CD1c-positive myeloid dendritic cell (primary cell): ENCODE data around the gene HS3ST4.

Experiments
- DNase-seq: peaks from one replicate; pipeline ENCODE4 v3.0.0-alpha.2; 2016; ENCODE audit errors: extremely low spot score

Gene HS3ST4

DNA sequence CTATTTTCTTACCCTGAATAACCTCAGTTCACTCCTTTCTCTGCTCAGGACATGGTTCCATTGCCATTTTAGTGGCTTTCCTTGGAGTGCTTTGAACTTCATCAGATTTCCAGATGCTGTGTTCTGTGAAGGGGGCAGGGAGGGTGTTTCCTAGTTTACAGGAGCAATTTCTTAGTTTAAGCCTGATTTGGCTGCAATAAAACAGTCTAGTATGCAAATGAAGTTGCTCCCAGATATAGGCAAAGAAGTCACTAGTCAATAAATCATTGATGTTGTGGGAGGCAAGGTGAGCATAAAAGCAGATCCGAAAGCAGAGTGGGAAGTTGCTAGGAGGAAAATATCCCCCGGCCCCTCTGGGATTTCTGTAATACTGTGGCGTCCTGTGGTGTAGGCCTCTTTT, 202.3 kb downstream of the HS3ST4 start:
- no peak for DNase-seq

DNA sequence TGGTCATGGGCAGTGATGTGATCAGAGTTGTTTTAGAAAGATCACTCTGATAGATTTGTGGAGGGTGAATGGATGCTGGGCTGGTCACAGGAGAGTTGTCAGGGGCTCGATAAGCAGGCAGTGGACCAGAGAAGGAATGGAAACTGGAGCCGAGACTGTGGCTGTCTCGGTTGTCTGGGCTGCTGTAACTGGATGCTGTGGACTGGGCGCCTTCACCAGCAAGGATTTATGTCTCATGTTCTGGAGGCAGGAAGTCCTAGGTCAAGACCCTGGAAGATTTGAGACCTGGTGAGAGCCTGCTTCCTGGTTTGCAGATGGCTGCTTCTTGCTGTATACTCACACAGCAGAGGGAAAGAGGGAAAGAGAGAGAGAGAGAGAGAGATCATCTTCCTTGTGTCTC, 203.6 kb downstream of the HS3ST4 start:
- DNase-seq = no peak

DNA sequence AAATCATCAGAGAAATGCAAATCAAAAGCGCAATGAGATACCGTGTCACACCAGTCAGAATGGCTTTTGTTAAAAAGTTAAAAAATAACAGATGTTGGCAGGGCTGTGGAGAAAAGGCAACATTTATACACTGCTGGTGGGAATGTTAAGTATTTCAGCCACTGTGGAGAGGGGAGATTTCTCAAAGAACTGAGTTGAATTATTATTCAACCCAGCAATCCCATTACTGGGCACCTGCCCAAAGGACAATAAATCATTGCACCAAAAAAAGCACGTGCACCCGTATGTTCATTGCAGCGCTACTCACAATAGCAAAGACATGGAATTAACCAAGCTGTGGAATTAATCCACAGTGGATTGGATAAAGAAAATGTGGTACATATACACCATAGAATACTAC, 204.7 kb downstream of the HS3ST4 start:
- no peak for DNase-seq

DNA sequence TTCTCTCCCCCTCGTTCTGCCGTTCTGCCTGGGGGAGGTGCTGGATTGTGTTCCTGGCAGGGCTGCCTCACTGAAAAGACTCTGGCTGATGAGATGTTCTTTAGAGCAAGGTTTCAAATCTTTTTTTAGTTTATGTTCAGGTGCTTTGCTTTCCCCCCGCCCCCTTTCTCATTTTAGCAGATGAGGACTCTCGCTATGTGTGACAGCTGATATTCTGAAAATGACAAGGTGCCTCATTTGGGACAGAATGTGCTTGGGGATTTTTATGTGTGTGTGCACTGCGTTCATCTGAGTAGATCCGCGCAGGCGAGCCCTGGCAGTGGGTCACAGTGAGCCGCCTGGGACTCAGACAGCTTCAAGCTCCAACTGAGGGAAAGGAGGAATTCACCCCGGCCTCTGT, 205.9 kb downstream of the HS3ST4 start:
- no peak for DNase-seq

DNA sequence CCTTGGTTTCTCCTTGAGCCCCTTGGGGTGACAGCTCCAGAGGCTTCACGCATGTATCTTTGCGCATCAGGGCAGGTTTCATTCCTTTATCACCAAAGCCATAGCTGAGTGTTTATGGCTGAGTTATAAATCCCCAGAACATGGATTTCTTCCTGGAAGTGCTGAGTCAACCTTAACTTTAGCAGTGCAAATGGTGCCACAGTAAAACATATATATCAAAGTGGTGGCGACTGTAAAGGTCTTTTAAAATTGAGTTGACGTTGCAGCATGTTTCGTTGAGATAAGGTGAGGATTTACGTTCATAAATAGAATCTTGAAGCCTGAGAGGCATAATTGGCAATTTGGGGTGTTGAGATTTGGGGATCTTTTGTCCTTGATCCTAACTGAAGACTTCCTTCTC, 214.1 kb downstream of the HS3ST4 start:
- no peak for DNase-seq

DNA sequence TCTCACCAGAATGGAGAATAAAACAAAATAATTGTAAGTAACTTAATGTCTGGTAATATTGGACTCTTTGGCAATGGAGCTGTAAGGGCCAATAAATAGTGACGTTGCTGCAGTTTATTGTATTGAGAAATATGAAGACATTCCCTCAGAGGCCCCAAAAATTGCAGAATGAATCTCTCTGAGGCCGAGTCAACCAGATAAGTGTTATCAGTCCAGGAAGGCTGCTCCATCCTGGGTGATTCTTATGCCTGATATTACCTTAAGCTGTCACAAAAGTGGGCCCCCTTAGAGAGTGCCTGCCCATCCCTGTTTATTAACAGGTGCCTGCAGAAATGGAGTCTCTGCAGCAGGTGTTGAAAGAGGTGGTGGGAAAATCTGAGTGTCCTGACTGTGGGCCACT, 219.2 kb downstream of the HS3ST4 start:
- no peak for DNase-seq

DNA sequence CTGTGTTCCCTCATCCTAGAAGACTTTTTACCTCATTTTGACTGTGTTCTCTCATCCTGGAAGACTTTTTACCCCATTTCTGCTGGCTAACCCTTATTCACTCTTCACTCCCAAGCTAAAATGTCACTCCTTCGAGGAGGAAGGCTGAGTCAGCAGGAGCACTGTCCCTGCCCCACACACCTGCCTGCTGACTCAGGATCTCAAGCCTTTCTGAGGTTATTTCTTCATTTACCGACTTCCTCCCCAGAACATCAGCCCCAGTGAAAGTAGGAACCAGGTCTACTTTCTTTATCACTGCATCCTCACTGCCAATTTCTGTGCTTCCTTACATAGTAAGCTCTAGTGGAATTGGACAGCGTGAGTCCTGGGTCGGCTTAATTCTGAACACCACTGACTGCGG, 220.6 kb downstream of the HS3ST4 start:
- no peak for DNase-seq

DNA sequence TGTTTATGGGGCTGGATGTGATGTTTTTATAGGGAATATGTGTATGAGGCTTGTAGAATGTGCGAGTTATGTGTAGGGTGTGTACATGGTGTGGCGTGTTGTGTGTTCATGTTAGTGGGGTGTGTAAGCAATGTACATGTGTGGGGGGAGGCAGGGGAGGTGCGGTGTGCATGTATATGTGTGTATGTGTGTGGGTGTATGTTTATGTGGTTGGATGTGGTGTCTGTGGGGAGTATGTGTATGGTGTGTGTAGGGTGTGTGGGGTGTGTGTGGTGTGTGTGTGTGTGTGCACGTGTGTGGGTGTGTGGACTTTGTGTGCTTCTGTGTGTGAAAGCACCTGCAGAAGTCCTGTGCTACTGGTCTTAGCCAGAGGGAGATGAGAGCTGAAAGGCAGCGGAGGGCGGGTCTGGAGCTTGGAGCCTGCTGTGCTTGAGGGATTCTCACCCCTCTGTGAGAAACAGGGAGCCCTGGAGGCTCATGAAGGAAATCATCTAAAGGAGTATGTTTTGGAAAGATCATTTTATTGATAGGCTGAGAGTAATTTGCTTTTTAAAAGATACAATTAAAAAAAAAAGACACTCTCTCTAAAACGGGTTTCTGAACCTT, 222.7 kb downstream of the HS3ST4 start:
- DNase-seq = no peak

DNA sequence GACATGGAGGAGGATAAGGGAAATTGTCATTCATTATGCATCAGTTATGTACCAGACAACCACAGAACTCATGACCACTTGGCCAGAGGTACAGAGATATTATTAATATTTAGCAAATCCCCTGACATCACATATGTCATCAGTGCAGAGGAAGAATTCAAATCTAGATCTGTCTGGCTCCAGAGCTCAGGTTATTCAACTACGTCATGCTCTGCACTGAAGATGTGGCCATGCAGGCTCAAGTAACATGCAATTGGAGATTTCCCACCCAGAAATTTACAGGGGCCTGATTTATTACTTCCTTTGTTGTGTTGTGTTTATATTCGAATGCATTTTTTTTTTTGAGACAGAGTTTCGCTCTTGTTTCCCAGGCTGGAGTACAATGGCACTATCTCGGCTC, 224.3 kb downstream of the HS3ST4 start:
- no peak for DNase-seq

DNA sequence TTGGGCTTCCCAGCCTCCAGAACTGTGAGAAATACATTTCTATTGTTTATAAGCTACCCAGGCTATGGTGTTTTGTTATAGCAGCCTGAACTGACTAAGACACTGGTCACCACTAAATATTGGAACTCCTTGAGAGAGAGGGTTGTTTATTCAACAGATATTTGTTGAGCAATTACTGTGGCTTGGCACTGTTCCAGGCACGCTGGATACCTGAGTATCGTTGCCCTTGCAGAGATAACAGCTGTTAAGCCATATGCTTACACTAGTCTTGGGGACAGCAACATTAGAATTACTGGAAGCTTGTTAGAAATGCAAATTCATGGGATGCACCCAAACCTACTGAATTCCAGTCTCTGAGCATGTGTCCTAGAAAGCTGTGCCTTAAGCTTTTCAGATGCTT, 230.7 kb downstream of the HS3ST4 start:
- no peak for DNase-seq

DNA sequence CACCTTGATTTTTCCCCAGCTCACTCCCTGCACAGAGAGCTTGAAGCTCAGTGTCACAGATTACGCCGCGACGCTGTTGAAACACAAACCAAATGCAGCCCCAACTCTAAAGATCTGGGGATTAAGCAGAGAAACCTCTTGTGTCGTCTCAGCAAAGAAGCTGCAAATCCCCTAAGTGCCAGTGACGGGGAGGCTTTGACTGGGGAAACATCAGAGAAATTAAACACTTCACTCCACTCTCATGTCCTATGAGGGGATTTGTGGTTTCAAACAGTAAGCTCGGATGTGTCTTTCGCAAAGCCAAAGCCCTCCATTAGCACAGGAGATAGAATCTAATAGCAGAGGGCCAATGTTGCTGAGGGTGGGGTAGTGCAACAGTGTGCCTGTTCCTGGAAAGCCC, 233.7 kb downstream of the HS3ST4 start:
- no peak for DNase-seq

DNA sequence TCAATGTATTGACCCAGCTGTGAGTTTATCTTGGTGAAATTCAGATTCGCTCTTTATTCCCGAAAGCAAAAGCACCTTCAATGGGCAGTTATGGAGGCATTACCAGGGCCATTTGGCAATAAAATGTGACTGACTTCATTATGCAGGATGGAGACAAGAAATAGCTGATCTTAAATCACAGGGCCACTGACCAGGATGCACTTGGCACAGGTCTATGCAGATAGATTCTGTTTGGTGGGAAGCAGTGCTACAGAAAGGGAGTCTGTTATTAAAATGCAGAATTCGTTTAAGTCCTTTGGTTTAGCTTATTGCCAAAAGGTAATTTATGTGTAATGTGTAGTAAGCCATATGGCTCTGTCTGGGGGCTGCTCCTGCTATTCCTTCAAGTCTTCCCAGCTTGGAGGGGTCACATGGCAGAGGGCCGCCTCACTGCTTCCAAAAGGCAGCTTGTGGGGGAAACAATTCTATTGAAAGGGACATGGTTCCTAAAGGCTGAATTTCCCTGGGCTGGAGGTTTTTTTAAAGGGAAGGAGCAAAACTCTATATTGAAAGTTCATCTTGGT, 239.8 kb downstream of the HS3ST4 start:
- no peak for DNase-seq

DNA sequence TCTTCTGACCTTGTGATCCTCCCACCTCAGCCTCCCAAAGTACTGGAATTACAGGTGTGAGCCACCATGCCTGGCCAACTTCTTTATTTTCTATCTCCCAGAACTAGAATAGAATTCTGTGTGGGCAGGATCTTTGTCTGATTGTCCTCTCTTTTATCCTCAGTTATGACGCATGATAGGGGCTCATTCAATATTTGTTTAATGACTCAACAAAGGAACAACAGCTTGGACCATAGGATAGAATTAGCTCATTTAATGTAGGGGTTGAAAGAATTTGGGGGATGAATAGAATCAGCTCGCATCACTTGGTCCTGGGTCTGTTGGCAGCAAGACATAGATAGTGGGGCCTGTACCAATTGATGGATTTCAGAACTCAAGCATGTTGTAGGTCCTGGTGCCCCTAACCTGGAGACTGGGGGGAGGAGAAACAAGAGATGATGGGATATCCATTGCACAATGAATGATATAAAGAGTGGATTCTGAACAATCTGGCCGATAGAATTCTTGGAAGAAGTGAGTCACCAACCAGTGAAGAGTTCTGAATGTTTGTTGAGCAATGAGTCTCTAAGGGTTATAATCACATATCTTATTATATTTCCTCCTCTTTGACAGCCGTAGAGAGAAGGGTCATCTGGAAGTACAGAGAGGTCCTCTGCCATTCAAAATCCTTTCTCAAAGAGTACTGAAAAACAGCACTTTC, 250.2 kb downstream of the HS3ST4 start:
- no peak for DNase-seq

DNA sequence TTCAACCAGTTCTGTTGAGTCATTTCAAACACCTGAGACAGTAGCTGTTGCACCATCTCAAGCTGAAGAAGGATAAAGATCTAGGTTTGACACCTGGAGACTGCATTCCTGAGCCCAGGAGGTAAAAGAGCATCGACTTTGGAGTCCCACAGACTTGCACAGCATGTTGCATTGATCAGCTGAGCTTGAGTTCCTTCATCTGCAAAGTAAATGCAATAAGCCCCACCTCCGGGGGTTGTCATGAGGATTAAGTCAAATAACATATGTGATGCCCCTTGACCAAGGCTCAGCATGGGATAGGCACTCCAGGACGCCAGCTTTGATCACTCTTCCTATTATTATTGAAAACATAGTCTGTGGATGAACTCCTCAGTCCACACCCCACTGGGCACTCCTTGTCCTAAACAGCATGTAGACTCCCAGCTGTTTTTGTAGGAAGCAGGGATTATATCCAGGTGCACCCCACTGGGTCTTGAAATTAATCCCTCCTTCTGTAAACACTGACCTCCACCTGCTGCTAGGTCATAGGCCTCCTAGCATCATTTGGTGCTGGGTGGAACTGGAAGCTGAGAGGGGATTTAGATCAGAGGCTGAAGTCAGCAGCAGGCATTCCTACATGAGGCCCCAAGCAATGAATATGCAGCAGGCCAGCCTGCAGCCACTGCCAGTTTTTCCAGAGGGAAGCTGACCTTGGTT, 259.0 kb downstream of the HS3ST4 start:
- no peak for DNase-seq

DNA sequence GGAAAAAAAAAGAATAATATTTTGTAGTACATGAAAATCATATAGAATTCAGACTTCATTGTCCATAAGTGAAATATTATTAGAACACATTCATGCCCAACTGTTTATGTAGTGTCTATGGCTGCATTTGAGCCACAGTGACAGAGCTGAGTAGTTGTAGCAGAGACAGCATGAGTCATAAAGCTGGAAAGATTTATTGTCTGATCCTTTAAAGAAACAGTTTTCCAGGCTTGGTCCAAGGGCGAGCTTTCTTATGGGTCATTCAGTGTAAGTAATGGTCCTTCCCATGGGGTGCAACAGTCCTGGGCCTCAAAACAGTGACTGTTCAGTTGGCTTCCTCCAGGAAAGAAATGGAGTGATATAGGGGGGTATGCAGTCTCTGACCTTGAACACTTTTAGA, 260.2 kb downstream of the HS3ST4 start:
- no peak for DNase-seq

DNA sequence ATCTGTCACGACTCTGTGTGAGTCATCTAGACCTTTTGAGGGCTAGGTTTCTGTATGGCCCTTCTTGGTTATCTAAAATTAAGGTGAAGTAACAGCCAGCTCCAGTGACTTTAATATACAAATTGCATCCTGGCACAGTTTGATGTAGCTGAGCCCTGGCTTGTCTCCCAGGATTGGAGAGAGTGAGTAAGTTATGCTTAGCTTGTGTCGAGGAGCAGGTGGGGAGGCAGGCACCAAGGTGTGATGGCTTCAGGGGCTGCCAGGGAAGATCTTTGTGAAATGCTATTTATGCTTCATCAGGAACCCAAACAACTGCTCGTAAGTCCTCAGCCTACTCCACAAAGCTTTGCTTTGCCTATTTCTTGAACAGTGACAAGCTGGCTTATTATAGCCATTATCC, 261.2 kb downstream of the HS3ST4 start:
- no peak for DNase-seq

DNA sequence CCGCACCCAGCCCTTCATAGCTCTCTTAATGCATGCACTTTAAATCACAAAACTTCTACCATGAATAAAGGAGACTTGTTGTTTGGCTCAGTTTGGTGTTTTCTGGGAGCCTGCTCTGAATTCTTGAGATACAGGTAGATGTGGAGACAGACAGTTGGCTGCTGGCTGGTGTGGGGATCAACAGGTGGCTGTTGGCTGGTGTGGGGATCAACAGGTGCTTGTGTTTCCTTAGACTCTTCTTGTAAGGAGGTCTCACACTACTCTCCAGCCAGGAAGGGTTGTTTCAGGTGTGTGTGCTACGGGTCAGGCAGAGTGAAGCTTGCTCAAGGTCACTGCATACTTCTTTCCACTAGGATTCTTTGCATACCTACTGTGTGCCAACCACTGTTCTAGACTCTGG, 265.9 kb downstream of the HS3ST4 start:
- no peak for DNase-seq

DNA sequence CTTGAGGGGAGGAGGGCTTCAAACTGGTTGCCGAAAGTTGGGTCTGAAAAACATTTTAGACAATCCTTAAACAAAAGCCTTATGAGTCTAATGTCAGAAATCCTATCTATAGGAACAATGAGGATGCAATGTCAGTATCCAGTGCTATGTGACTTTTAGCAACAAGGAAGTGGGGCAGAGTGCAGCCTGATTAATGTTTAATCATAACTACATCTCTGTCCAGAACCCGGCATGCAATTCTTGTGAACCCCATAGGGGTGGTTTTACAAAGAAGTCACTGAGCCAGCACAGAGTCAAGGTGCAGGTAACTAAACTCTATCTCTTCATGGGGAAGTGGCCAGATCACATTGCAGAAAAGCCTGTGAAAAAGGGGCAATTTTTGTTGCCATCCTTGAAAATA, 267.5 kb downstream of the HS3ST4 start:
- no peak for DNase-seq

DNA sequence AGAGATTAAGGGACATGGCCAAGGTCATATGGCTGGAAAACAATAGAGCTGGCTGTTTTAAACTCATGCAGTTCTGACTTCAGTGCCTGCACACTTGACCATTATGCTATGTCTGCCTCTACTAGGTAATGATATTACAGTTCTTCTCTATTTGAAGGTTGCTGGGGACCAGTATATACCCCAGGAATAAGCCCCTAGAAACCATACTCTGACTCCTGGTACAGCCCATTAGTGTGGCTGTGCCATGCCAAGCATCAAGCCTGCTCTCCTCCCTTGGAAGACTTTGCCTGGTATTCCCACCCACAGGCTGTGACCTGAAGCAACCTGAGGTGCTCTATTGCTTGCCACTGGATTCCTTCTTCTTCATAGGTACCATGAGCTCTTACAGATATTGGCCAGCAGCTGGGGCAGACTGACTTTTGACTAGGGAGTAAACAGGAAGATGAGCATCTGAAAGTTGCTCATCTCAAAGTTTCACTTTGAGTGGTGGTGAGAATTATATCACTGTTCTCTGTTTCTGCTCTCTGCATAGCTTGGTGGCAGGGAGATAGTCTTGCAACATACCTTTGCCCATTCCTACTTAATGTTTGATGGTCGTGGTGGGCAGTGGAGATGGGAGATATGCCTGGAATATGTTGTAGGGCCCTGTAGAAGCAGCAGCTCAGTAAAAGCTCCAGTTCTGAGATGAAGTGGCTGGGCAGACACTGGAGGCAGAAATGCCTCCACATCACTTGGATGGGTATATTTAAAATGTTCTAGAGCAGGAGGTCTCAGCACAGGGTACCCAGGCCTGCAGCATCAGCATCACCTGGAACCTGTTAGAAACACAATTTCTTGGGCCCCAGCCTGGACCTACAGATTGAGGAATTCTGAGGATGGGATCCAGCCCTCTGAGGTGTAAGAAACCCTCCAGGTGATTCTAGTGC, 274.7 kb downstream of the HS3ST4 start:
- DNase-seq = no peak

DNA sequence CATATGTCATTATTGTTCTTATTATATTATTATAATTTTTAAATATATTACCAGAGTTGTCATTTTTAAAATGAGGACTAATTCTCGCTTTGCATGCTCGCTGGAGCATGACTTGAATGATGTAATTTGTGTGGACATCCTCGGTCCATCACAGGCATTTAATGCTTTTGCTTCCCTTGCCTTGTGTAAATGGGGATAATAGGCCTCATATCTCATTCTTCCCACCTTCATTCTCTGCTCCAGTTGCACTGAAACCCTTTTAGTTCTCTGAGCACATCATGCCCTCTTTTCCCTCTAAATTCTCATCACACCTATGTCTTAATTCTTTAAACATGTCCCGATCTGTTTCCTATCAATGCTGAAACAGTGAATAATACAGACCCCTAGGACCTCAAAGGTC, 285.4 kb downstream of the HS3ST4 start:
- DNase-seq = no peak

DNA sequence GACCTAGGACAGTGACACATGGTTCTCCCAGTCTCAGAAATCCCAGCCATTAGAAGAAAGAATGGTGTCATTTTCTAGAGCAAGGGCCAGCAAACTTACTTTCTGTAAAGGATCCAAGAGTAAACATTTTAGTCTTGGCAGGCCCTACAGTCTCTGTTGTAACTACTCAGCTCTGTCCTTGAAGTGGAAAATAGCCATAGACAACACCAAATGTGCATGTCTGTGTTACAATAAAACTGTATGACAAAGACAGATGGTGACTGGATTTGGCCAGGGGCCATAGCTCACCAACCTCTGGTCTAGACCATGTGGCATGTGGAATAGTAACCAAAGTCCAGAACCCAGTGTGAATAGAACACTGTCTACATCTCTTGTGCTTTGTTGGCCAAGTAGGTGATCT, 286.5 kb downstream of the HS3ST4 start:
- DNase-seq = no peak

DNA sequence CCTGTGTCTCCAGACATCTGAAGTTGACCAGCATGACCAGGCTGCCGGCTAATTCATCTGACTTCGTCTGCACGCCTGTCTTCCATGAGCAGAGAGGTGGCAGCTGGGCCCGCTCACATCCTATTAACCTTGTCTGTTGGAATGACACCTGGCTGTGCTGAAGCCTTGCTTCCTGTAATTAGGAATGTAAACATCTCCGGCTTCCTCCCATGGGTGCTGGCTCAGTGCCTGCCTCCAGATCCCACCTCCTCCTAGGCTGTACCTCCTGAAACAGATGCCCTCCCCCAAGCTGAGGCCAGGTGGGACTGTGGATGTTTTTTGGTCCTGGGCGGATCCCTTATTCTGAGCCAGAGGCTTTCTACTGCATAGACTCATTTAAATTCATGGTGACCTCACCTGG, 296.3 kb downstream of the HS3ST4 start:
- no peak for DNase-seq
